HG02885 (cell line): ENCODE data around the gene MATCAP1.

Experiments
- ATAC-seq: cut with Tn5 transposase; IDR thresholded peaks from one replicate; pipeline ENCODE4 v1.9.1; 2021; ENCODE audit warnings: mild to moderate bottlenecking; ENCODE audit not compliant: unreplicated experiment, poor library complexity

Gene MATCAP1

GRCh38 chr16:67191995-67192681 lies 8.4 kb upstream of the MATCAP1 start, which contains the start of gene E2F4:
TSS of gene E2F4 (plus strand) at chr16:67192155. CDS start at chr16:67192228, 73 bp downstream.
- peak; percentile 95 for ATAC-seq

GRCh38 chr16:67191411-67191994 lies 7.7 kb upstream of the MATCAP1 start:
- no peak for ATAC-seq

GRCh38 chr16:67190448-67191399 lies 7.0 kb upstream of the MATCAP1 start:
- ATAC-seq = no peak

GRCh38 chr16:67190041-67190440 lies 6.3 kb upstream of the MATCAP1 start, which contains the start of gene EXOC3L1:
TSS of gene EXOC3L1 (minus strand) at chr16:67190136. CDS start at chr16:67189676, 460 bp downstream.
- no peak for ATAC-seq

GRCh38 chr16:67188798-67189197 lies 5.0 kb upstream of the MATCAP1 start:
- ATAC-seq = no peak

- no peak for ATAC-seq
Measured at GRCh38 chr16:67188323-67188722, 4.6 kb upstream of the MATCAP1 start.

- ATAC-seq = no peak
Measured at GRCh38 chr16:67187175-67187890, 3.6 kb upstream of the MATCAP1 start.

GRCh38 chr16:67186550-67186950 lies 2.8 kb upstream of the MATCAP1 start:
- ATAC-seq = no peak

- no peak for ATAC-seq
Measured at GRCh38 chr16:67185651-67186134, 1.9 kb upstream of the MATCAP1 start.

- ATAC-seq = no peak
Measured at GRCh38 chr16:67184995-67185650, 1.4 kb upstream of the MATCAP1 start.

- ATAC-seq = peak; percentile 9
Measured at GRCh38 chr16:67184453-67184994, 761 bp upstream of the MATCAP1 start.

- no peak for ATAC-seq
Measured at GRCh38 chr16:67183284-67183626, 508 bp downstream of the MATCAP1 start.

- ATAC-seq = no peak
Measured at GRCh38 chr16:67182288-67182687, 1.5 kb downstream of the MATCAP1 start.

GRCh38 chr16:67181346-67181745 lies 2.4 kb downstream of the MATCAP1 start:
- ATAC-seq = no peak

- no peak for ATAC-seq
Measured at GRCh38 chr16:67180166-67180565, 3.6 kb downstream of the MATCAP1 start.

- ATAC-seq = no peak
Measured at GRCh38 chr16:67179421-67180080, 4.2 kb downstream of the MATCAP1 start.

- ATAC-seq = no peak
Measured at GRCh38 chr16:67177743-67178699, 5.7 kb downstream of the MATCAP1 start.

- ATAC-seq = no peak
Measured at GRCh38 chr16:67176662-67177061, 7.1 kb downstream of the MATCAP1 start.
